Stimulated activated CD4-positive, alpha-beta T cell treated with anti-CD3 and anti-CD28 coated beads, Interleukin-2, amount 100 ng/mL, for 24 hours (primary cell): Measurements from ENCODE around the gene RNF213.
"Not testable (repeated sequence)": the region's sequence is repeated elsewhere in the genome, so short reads cannot be mapped to it uniquely, and the experiment has no call there.

Source experiments
- DNase-seq, 2 donors: peaks; one replicate each; pipeline ENCODE4 v3.0.0-alpha.2; 2020

RNF213 gene

DNA sequence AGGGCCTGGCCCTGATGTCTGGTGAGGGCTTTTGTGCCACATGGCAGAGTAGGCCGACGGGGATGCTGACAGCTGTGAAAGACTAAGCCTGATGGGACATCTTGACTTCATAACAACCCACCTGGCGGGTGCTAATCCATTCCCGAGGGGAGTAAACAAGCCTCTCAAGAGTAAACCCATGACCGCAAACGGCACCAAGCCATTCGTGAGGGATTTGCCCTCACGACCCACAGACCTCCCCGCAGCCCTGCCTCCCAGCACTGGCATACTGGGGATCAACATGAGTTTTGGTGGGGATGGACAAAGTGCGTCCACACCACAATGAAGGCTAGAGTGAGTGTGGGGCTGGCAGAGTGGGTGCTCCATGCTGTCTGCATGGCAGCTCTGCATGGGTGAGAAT lies 11.7 kb downstream of the RNF213 start:
- no peak for DNase-seq

DNA sequence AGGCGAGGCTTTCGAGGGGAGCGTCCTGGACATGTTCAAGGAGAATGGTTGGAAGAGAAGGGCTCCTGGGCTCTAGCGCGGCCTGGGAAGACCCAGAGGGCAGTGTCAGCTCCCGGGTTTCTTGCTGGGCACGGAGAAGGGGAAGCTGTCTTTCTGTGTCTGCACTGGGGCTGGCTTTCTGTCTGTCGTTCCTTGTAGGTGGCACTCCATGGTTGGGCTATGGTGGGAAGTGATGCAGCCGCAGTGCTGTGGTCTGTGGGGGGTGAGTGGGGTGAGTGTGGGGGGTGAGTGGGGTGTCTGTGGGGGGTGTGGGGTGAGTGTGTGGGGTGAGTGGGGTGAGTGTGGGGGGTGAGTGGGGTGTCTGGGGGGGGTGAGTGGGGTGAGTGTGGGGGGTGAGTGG lies 13.7 kb downstream of the RNF213 start:
- DNase-seq = no peak

DNA sequence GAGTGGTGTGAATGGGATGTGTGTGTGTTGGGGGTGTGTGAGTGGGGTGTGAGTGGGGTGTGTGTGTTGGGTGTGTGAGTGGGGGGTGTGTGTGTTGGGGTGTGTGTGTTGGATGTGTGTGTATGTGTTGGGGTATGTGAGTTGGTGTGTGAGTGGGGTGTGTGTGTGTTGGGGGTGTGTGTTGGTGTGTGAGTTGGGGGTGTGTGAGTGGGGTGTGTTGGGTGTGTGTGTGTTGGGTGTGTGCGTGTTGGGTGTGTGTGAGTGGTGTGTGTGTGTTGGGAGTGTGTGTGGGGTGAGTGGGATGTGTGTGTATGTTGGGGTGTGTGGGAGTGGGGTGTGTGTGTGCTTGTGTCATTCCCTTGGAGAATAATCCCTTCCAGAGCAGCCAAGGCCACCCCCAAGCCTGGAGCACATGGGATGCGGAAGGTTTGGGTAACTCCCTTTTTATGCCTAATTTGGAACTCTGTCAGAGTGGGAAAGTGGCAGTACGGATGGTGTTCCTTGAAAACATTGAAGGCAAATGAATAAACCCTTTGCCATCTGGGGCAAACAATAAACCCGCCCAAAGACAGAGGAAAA lies 14.3 kb downstream of the RNF213 start:
- no peak for DNase-seq

DNA sequence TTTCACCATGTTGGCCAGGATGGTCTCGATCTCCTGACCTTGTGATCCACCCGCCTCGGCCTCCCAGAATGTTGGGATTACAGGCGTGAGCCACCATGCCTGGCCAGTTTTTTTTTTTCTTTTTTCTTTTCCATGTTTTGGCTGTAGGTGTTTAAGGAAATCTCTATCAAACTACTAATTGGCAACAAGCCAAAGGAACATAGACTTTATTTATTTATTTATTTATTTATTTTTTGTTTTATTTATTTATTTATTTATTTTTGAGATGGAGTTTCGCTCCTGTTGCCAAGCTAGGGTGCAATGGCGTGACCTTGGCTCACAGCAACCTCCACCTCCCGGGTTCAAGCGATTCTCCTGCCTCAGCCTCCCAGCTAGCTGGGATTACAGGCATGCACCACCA lies 15.2 kb downstream of the RNF213 start:
- not testable (repeated sequence) for DNase-seq

DNA sequence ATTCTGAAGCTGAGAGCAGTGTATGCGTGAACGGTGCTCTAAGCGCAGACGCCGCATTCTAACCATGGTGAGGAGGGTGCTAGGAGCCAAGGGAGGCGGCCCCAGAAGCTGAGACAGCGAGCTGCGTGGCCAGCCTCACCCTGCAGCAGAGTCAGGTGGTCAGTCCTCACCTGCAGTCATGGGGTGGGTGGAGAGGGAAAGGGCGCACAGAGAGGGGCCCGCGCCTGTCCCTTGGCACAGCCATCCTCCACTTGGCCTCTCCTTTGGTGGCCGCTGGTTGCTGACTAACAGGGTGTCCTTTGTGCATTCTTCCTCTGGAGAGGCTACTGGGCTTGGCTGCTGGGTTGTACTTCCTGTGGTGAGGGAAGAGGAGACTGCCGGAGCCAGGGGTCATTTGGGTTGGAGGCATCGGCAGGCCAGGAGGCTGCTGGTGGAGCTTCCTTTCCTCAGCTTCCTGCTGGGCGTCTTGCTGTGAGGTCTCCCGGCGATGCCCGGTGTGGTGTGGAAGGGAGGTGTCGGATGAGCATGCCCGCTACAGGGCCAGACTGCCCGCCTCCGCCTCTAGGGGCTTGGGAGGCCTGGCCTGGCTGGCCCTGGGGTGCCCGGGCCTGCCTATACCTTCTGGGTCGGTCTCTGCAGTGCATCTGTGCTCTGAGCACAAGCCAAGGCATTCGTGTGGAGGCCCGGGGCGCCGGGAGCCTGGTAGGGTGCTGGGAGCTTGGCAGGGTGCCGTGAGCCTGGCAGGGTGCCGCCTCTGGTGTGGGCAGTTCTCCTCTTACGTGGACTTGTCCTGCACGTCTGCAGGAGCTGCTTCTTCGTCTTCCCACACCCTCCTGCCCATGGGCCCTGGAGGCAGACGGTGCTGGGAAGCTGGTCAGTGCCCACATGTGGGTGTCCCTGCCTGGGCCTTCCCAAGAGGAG lies 17.4 kb downstream of the RNF213 start:
- DNase-seq = no peak

DNA sequence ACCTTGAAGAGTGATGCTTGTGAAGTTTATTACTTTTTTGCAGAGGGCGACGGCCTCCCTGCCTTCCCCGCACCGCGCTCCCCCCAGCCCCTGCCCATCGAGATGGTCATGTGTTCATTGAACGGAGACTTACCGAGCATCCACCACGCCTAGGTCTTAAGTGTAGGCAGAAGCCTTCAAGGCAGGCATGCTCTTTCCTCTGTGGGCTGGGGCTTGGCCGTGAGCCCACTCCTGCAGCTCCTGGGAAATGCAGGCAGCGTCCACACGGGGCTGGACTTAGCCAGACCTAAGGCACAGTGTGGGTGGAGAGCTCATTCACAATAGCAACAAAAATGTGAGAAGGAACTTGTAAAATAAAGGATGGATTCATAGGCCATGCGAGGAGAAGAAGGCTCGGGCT lies 19.2 kb downstream of the RNF213 start:
- no peak for DNase-seq

DNA sequence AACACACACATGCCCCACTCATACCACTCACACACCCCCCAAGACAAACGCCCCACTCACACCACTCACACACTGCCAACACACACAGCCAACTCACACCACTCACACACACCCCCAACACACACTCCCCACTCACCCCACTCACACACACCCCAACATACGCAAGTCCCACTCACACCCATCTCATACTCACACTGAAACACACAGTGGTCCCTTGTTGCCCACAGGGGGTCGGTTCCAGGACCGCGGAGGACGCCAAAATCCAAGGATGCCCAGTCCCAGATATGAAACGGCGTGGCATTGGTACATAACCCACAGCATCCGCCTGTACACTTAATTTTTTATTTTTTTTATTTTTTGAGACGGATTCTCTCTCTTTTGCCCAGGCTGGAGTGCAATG lies 20.9 kb downstream of the RNF213 start:
- no peak for DNase-seq

DNA sequence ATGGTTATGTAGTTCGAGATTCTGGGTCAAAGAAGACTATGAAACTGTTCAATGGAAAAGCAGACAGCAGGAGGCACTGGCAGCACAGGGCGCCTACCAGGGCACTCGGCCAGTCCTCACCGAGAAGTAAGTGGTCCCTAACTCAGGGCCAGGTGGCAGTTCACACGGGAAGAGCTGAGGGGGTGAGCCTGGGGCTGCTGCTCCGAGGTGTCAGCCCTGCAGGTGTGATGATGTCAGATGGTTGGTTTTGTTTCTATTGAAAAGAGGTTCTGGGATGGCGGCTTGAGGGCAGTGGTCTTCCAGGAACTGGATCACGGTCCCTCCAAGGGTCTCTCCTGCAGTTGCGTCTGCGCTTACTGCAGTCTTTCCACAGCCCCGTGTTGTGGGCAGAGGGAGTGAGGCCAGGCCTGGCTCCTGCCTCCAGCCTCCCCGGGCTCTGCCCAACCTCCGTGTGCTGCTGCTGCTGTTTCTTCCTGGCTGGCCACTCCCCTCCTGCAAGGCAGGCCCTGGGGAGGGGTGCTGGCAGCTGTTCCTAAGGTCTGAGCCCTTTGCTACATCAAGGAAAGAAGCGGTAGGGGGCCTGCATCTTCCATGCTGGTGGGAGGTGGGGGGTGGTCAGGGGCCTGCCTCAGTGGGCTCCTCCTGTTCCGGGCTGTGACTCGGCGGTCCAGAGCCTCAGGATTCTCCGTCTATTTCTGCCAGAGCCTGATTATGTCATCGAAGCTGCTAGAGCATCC lies 22.6 kb downstream of the RNF213 start:
- no peak for DNase-seq

DNA sequence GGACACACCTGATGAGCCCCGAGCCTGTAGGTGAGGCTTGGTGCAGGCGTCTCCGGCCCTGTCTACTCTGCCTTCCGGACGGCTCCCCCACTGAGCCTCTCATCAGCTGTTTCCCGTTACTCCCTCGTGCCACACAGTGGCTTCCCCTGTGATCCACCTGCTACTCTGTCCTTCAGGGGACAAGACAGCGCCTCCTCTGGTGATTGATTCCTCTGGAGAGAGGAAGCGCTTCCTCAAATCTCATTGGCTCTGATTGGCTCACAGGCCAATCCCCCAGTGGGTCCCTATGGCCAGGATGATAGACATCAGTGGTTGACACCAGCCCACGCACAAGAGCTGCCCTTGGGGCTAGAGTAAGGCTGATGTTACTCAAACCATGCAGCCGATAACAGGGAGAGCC lies 24.0 kb downstream of the RNF213 start:
- DNase-seq = no peak

DNA sequence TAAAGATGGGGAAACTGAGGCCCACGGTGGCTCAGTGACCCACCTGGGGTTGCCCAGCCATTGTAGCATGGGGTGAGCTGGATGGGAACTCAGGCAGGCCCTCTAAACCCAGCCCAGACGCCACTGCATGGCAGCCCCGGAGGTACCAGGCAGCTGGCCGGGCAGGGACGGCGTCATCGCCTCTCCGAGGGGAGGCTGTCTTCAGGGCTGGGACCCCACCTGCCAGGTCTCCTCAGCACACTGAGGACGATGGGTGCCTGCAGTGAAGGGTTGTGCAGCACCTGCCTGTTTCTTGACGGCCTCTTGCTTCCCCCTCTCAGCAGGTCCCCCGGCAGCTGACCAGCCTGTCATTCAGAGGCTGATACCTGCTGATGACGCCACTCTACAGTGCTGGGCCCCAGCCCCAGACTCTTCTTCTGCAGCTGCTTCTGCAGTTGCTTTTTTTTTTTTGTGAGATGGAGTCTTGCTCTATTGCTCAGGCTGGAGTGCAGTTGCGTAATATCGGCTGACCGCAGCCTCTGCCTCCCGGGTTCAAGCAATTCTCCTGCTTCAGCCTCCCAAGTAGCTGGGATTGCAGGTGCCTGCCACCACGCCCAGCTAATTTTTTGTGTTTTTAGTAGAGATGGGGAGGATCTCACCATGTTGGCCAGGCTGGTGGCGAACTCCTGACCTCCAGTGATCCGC lies 24.7 kb downstream of the RNF213 start:
- no peak for DNase-seq

DNA sequence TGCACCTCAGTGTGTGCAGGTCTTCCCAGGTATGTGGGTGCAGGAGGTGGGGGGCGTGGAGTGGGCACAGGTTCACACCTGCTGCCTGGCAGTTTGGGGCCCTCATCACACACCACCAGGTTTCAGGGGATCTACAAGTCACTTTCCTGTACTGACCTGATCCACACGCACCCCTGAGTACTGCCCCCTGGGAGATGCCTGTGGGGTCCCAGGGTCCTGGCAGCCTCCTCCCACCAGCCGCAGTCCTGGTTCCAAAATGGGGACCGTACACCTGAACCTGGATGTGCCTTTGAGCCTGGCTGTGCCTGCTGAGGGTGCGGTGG lies 25.9 kb downstream of the RNF213 start:
- DNase-seq = no peak

DNA sequence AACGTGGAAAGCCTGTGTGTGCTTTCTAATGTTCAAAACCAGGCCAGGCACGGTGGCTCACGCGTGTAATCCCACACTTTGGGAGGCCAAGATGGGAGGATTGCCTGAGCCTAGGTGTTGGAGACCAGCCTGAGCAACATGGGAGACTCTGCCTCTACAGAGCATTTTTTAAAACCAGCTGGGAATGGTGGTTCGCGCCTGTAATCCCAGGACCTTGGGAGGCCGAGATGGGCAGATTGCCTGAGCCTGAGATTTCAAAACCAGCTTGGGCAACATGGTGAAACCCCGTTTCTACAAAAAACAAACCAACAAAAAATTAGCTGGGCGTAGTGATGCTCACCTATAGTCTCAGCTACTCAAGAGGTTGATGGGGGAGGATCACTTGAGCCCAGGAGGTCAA lies 26.4 kb downstream of the RNF213 start:
- DNase-seq = no peak

DNA sequence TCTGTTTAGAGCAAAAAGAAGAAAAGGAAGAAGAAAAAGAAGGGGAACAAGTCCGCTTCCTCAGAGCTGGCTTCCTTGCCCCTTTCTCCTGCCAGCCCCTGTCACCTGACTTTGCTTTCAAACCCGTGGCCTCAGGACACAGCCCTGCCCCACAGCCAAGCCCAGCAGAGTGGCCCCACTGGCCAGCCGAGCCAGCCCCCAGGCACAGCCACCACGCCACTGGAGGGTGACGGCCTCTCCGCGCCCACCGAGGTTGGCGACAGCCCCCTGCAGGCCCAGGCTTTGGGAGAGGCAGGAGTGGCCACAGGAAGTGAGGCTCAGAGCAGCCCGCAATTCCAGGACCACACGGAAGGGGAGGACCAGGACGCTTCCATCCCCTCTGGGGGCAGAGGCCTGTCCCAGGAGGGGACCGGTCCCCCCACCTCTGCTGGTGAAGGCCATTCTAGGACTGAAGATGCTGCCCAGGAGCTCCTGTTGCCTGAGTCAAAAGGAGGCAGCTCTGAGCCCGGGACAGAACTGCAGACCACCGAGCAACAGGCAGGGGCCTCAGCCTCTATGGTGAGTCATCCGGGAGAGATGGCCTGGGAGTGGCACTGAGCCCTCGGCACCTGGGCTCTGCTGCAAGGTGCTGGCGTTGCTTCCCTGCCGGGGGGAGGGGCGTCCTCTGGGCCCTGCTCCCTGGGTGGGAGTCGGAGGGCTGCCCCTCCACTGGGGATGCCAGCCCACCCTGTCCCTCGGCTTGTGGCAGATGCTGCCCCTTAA lies 27.3 kb downstream of the RNF213 start:
- DNase-seq = no peak

DNA sequence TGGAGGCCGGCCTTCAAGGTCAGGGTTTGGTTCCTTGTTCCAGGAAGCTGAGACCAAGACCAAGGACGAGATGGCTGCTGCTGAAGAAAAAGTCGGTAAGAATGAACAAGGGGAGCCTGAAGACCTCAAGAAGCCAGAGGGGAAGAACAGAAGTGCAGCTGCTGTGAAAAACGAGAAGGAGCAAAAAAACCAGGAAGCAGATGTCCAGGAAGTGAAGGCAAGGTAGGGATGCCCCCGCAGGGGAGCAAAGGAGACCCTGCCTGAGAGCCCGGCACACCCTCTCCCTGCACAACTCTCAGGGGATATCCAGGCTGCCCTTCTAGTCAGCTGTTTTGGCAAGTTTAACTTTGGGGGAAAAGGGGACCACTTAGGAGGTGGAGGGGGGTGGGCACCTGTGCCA lies 29.0 kb downstream of the RNF213 start:
- no peak for DNase-seq

DNA sequence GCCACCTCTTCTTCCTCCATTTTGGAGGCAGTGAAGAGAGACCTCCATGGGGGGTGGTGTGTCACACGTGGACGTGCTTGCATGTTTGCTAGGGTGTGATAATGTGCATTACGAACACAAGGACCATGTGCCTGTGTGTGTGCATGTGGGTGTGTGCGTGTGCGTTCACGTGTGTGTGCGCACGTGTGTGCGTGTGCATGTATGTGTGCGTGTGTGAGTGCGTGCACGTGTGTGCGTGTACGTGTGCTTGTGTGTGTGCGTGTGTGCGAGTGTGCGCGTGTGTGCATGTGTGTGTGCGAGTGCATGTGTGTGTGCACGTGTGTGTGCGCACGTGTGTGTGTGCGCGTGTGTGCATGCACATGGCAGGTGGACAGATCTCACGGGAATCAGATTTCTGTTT lies 29.5 kb downstream of the RNF213 start:
- no peak for DNase-seq

DNA sequence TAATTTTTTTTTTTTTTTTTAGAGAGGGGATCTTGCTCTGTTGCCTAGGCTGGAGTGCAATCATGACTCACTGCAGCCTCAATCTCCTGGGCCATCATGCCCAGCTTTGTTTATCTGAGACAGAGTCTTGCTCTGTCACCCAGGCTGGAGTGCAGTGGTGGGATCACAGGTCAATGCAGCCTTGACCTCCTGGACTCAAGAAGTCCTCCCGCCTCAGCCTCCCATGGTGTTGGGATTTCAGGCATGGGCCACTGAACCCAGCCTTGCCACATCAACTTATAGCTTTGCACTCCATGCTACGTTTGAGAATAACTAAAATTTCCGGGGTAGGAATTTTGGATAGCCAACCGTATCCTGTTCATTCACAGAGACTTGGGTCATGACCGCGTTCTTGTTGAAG lies 30.6 kb downstream of the RNF213 start:
- no peak for DNase-seq

DNA sequence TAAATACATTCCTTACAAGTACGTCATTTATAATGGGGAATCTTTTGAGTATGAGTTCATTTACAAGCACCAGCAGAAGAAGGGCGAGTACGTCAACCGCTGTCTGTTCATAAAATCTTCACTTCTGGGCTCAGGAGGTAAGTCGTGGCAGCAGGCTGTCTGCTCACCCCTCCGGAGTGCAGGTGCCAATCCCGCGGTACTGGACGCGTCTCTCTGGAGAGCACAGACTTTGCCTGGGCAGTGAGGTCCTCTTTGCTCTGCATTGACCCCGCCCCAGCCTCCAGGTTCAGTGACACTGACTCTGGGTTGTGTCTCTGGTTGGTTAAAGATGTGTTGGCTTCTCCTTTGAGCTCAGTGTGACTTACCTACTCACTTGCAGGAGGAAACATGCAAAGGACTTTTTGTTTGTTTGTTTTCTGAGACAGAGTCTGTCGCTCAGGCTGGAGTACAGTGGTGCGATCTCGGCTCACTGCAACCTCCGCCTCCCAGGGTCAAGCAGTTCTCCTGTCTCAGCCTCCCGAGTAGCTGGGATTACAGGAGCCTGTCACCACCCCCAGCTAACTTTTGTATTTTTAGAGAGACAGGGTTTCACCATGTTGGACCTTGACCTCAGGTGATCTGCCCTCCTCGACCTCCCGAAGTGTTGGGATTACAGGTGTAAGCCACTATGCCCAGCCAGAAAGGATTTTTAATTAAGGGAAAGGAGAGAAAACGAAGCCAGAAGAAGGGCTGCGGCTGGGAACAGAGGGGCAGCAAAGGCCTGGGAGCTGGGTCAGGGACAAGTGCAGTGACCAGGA lies 31.2 kb downstream of the RNF213 start:
- DNase-seq = no peak

DNA sequence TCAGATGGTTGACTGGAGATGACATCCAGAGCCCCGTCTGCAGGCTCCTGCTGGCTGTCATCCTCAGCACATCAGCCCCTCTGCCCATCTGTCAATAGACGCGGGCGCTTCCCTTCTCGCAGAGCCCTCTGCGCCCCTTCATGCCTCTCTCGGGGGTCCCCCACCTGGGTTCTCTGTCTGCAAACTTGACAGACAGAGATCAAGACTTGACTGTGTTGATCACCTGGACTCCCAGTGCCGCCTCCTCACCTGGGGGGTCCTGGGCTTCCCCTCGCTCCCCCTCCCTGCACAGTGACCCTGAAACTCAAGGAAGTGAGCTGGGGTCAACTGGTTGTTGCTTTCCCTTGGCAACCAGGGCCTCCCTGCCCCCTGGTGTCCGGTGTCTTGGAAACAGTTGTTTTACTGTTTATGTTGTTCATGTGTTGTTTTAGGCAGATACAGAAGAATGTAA lies 31.9 kb downstream of the RNF213 start:
- DNase-seq = no peak

DNA sequence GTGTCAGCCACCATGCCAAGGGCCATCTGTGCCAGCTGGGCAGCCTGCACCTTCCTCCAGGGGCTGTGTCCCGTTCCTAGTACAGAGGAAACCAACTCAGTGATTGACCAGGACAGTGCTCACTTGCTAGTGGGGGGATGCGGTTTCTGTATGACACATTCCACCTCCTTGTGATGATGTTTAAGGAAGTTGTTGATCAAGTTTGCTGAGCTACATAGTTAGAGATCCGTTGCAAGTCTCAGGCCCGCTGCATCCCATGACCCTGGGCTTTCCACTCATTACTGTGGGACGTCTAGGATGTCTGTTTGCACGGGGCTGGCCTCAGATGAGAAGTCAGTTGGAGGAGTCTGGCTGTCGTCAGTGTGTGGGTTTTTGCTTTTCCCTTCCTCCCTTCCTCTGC lies 33.6 kb downstream of the RNF213 start:
- no peak for DNase-seq

DNA sequence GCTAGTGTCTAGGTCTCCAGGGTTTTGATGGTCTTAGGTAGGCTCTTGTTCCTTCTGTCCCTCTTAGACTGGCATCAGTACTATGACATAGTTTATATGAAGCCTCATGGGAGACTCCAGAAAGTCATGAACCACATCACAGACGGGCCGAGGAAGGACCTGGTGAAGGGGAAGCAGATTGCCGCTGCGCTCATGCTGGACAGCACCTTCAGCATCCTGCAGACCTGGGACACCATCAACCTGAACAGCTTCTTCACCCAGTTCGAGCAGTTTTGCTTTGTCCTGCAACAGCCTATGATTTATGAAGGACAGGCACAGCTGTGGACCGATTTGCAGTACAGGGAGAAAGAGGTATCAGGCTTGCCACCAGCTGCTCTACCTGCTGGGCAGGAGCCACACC lies 34.0 kb downstream of the RNF213 start:
- no peak for DNase-seq

DNA sequence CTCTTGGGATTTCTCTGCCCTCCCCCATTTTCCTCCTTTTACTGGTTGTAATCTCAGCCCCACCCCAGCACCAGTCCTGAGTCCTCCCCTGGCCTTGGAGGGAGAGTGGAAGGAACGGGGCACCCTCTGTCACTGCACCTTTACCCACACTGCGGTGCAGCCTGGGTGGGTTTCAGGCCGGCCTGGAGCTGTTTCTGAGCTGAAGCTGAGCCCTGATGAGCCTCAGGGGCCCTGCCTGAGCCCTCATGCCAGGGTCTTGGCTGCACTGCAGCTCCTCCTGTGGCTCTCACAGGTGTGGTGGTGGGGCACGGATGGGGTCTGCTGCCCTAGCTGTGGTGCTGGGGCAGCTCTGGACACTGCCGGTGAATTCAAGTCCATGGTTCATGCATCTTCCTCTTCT lies 34.5 kb downstream of the RNF213 start:
- DNase-seq = no peak

DNA sequence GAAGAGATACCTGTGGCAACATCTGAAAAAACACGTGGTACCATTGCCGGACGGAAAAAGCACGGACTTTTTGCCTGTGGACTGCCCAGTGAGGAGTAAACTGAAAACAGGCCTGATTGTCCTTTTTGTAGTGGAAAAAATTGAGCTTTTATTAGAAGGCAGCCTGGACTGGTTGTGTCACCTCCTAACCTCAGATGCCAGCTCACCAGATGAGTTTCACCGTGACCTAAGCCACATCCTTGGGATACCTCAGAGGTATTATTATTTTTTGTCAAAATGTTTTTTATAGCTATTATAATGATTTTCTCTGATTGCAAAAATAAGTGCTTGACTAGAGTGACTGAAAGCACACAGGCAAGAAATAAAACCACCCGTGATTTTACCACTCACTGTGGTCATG lies 34.9 kb downstream of the RNF213 start:
- DNase-seq = no peak
